CD1c-positive myeloid dendritic cell (primary cell): ENCODE results near the gene SLC22A17.
A peak's percentile ranks its signal among the peaks of the same experiment; 100 is the strongest.

Experiments
- DNase-seq: peaks from one replicate; pipeline ENCODE4 v3.0.0-alpha.2; 2016; ENCODE audit errors: extremely low spot score

The SLC22A17 gene

GRCh38 chr14:23381871-23382270 lies 29.2 kb upstream of the SLC22A17 start:
- no peak for DNase-seq

GRCh38 chr14:23380976-23381375 lies 28.3 kb upstream of the SLC22A17 start:
- DNase-seq = no peak

GRCh38 chr14:23380197-23380914 lies 27.7 kb upstream of the SLC22A17 start:
- DNase-seq = no peak

GRCh38 chr14:23379366-23380196 lies 26.9 kb upstream of the SLC22A17 start:
- DNase-seq = peak; percentile 55

GRCh38 chr14:23378612-23379220 lies 26.0 kb upstream of the SLC22A17 start:
- no peak for DNase-seq

GRCh38 chr14:23377573-23378563 lies 25.2 kb upstream of the SLC22A17 start:
- DNase-seq = no peak

- no peak for DNase-seq
These were observed 24.5 kb upstream of the SLC22A17 start for GRCh38 chr14:23377198-23377550.

GRCh38 chr14:23376482-23377197 lies 24.0 kb upstream of the SLC22A17 start, which contains the start of gene CMTM5:
CMTM5 (plus strand) TSS chr14:23377046; CDS start chr14:23377252, 206 bp downstream.
- DNase-seq = no peak

- DNase-seq = no peak
These were observed 23.0 kb upstream of the SLC22A17 start for GRCh38 chr14:23375527-23376251.

- no peak for DNase-seq
These were observed 20.4 kb upstream of the SLC22A17 start for GRCh38 chr14:23373041-23373440.

- no peak for DNase-seq
These were observed 19.8 kb upstream of the SLC22A17 start, which contains the start of gene IL25 for GRCh38 chr14:23372509-23372908. IL25 (plus strand) TSS chr14:23372809.

GRCh38 chr14:23371865-23372264 lies 19.2 kb upstream of the SLC22A17 start:
- no peak for DNase-seq

- no peak for DNase-seq
These were observed 17.5 kb upstream of the SLC22A17 start for GRCh38 chr14:23370221-23370620.

- no peak for DNase-seq
These were observed 13.8 kb upstream of the SLC22A17 start for GRCh38 chr14:23366426-23366921.

GRCh38 chr14:23365732-23366425 lies 13.2 kb upstream of the SLC22A17 start:
- DNase-seq = no peak

GRCh38 chr14:23365036-23365731 lies 12.5 kb upstream of the SLC22A17 start, which contains the start of gene EFS:
EFS (minus strand) TSS chr14:23365172; CDS start chr14:23365025, 147 bp downstream.
- DNase-seq = no peak

- no peak for DNase-seq
These were observed 11.7 kb upstream of the SLC22A17 start for GRCh38 chr14:23364164-23365035.
